HG03060 (cell line): ENCODE data around the gene MYMK.

ENCODE experiments used
- ATAC-seq: cut with Tn5 transposase; IDR thresholded peaks from one replicate; pipeline ENCODE4 v1.9.1; 2021; ENCODE audit warnings: low read depth, moderate number of reproducible peaks; ENCODE audit not compliant: unreplicated experiment

The MYMK gene

GRCh38 chr9:133507246-133507965, 17.4 kb downstream of the MYMK start:
- ATAC-seq: no peak

GRCh38 chr9:133506653-133507038, 18.1 kb downstream of the MYMK start:
- no peak for ATAC-seq

GRCh38 chr9:133505901-133506652, 18.7 kb downstream of the MYMK start:
- ATAC-seq: no peak

- ATAC-seq: no peak
These were observed 19.5 kb downstream of the MYMK start for GRCh38 chr9:133505186-133505830.

DNA sequence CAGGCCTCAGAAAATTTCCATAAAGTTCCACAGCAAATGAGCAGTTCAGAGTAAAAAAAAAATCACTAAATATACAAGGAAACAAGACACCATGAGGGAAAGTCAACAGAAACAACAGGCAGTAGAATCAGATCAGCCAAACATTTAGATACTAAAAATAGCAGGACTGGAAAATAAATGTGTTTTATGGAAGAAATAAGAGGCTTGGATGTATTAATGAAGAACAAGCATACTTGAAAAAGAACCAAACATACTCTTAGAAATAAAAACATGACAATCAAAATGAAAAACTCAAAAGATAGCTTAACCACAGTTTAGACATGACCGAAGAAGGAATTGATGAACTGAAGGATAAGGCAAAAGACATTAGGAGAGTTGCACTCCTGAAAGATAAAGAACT, 22.6 kb downstream of the MYMK start:
- no peak for ATAC-seq

DNA sequence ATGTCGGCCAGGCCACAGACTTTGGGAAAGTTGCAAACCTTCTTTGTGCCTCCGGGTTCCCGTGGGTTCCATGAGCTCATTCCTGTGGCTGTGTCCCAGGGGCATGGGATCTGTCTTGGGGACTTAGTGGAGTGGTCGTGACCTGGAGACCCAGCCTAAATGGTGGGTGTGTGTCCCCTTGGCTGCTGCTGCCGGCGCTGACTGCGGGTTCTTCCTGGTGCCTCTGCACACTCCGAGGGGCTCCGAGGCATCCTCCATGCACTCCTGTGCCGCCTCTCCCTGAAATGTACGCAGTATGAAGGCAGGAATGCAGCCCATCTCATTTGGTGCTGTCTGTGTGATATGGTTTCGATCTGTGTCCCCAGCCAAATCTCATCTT, 24.9 kb downstream of the MYMK start:
- ATAC-seq: no peak

GRCh38 chr9:133499132-133499891, 25.4 kb downstream of the MYMK start:
- ATAC-seq: no peak

GRCh38 chr9:133496861-133497842, 27.6 kb downstream of the MYMK start:
- no peak for ATAC-seq

- ATAC-seq: no peak
These were observed 29.1 kb downstream of the MYMK start for GRCh38 chr9:133495327-133496293.

DNA sequence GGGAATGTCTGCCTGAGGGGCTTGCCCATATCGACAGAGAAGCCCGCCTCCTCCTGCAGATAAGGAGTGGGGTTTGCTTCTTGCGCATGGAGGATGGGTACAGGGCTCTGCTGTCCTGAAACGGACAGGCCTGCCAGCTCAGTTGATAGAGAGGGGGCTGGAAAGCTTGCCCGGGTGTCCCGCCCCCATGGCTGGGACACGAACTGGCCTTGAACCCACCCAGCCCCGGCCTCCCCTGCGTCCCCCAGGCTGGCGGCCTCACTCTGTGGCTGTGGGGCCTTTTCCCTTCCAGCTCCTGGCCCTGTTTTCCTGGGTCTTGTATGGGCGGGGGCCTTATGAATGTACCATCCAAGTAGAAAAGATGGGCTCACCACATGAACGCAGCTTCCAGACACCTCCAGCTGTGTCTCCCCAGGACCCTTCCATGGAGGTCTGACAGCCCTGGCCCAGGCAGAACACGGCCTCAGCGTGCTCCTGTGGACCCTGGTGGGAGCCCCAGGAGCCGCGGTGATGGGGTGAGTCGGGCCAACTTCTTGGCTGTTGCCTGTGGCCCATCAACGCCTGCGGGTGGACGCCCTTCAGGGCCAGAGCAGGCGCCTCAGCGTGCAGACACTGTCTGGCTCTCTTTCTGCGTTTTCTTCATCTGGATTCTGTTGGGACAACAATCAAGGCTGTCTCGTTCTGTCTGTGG, 30.0 kb downstream of the MYMK start:
- no peak for ATAC-seq

- no peak for ATAC-seq
These were observed 30.8 kb downstream of the MYMK start for GRCh38 chr9:133493845-133494540.

DNA sequence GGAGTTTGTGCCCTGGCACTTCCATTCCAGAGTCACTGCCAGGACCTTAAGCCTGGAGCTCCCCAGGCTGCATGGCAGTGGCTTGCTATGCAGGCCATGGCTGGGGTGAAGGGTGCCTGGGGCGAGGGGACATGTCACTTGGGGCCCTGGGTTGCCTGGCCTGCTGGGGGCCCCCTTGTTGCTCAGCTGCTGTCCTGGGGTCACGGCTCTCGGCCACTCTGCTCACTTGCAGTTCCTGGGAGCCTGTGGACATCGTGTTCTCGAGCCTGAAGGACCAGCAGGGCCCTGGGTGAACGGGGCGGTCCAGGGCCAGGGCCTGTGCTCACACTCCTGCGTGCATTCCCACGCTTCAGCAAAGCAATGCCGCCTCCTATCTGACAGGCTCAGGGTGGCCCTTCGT, 31.3 kb downstream of the MYMK start:
- ATAC-seq: no peak

GRCh38 chr9:133492061-133493021, 32.4 kb downstream of the MYMK start:
- ATAC-seq: no peak

DNA sequence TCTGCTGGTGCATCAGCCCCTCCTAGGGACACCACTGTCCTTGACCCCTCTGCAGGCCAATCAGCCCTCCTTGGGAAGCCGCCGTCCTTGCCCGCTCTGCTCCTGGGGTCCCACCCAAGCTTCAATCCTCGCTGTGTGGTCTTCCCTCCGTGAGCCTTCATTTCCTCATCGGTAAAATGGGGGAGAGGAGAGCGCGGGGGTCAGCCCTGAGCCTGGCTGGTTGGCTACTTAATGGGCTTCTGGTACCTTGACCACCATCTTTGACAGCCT, 33.2 kb downstream of the MYMK start:
- no peak for ATAC-seq

DNA sequence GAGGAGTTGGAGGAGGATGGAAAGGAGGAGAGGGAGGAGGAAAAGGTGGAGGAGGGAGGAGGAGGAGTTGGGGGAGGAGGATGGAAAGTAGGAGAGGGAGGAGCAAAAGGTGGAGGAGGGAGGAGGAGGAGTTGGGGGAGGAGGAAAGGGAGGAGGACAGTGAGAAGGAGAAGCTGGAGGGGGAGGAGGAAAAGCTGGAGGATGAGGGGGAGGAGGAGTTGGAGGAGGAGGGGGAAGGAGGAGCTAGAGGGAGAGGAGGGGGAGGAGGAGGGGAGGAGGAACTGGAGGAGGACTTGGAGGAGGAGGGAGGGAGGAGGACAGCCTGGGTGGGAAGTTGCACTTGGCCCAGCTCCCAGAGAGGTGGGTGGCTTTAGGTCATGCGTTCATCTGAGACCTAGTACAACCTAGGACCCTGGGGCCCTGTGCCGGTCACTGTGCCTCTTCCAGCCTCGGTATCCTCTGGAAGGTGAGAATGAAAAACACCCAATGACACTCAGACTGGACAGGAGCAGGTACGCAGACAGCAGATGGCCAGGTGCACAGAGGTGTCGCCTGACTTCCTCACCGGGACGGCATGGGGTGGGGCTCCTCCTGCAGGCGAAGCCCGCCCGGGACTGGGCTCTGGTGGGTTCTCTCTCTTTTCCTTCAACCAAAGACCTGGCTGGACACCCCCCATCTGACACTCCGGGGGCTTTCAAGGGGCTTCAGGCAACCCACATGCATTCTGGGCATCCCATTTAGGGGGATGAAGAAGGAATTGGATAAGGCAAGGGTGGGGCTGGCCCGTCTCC, 33.7 kb downstream of the MYMK start:
- ATAC-seq: no peak

- no peak for ATAC-seq
These were observed 34.5 kb downstream of the MYMK start for GRCh38 chr9:133490201-133490681.
